Testis (tissue), 3 donors: Measurements from ENCODE around the gene NEK8. TPM values are rescaled to one million over a fixed set of nuclear protein-coding genes. Genes with fewer than 3 reads are reported as not detected.

Experiments
- DNase-seq: peaks from one replicate; pipeline ENCODE4 v3.0.0-alpha.2; 2019
- H3K27ac ChIP-seq, 2 donors: fragments of 200-600 bp; sonication (generic); one replicate each; pipeline ENCODE4 v1.5.1; 2019
- H3K27me3 ChIP-seq: fragments of 200-600 bp; sonication (generic); one replicate; pipeline ENCODE4 v1.5.1; 2019
- H3K36me3 ChIP-seq: fragments of 200-600 bp; sonication (generic); one replicate; pipeline ENCODE4 v1.5.1; 2017; ENCODE audit warnings: low read depth; ENCODE audit errors: missing control alignments
- H3K4me1 ChIP-seq: fragments of 200-600 bp; sonication (generic); one replicate; pipeline ENCODE4 v1.5.1; 2019
- H3K4me3 ChIP-seq, 2 donors: fragments of 200-600 bp; sonication (generic); one replicate each; pipeline ENCODE4 v1.5.1; 2017 to 2019
- H3K9me3 ChIP-seq: fragments of 200-600 bp; sonication (generic); one replicate; pipeline ENCODE4 v1.5.1; 2017
- CTCF ChIP-seq, 3 experiments: fragments of 450-650 bp in 2 of 3; fragments of 200-600 bp in 1 of 3; sonication (generic) in 1 of 3; IDR thresholded peaks; one replicate each; pipeline ENCODE4 v1.5.1; 2016 to 2019; ENCODE audit warnings: antibody characterized with exemption in 3 of 3, mild to moderate bottlenecking in 2 of 3, moderate library complexity in 1 of 3
- POLR2A ChIP-seq: fragments of 450-650 bp; IDR thresholded peaks from one replicate; pipeline ENCODE4 v1.6.1; 2017; ENCODE audit warnings: antibody characterized with exemption, mild to moderate bottlenecking, moderate library complexity
- whole genome bisulfite sequencing, 2 donors: methylation state at CpG; one replicate each; pipeline ENCODE4 v1.1.5; 2018; 5-methylcytosine and 5-hydroxymethylcytosine counted together
- intact Hi-C: fragments of 100-400 bp; cut with DNase I; formaldehyde crosslinking; loops from one replicate; pipeline ENCODE4 v1.15.1; 2023; ENCODE audit warnings: low total_unique reads
- polyA plus RNA-seq: library from polyadenylated mRNA; stranded (reverse); fragments of 350-450 nt; fragmentation: Illumina TruSeq; extraction: RNeasy Lipid Tissue Mini Kit (QIAGEN cat#74804); gene quantifications from one replicate; pipeline ENCODE4 v1.2.3, GENCODE V29; 2014; ENCODE audit warnings: low read depth, low replicate concordance; ENCODE audit not compliant: insufficient read depth
- total RNA-seq, 2 donors: library from RNA; depleted of rRNA; stranded (reverse); fragments of >200 nt; gene quantifications; one replicate each; pipeline ENCODE4 v1.2.3, GENCODE V29; 2016

NEK8 gene
- total and polyA plus RNA-seq, 3 donors from 2014 or later: 7.3 to 10.7 (median 10.1) TPM

DNA sequence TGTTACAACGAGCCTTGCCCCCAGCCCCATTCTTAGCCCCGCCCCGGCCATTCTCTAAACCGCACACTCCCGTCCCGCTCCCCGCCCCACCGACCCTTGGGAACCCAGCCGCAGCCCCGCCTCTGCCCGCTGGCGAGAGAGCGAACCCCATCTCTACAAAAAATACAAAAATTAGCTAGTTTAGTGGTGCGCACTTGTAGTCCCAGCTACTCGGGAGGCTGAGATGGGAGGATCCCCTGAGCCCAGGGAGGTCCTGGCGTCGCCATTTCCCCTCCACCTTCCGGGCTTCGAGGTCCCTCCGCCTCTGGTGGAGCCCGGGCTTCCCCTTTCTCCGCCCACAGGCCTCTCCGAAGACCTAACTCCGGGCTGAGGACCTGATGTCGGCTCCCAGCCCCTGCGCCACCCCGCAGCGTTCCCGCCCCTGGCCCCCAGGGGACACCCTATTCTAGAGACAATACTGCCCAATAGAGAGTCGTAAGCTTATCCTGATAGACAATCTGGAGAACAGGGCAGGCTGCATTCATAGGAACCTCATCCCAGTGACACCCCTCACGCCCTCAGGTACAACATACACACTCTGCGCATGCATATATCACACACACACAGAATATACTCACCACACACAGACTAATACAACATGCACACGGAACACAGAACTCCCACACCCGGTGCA lies 16.4 kb upstream of the NEK8 start:
- Histone ChIP-seq H3K27ac (peak overlapping the region; percentile 82 to 94), H3K4me1 (peaks cover 29% of the 10 kb centered on the region), H3K9me3 (no peaks in the 10 kb centered on the region), H3K4me3 (peak overlapping the region; percentile 64 to 73), H3K27me3 (no peaks in the 10 kb centered on the region), H3K36me3 (no peaks in the 10 kb centered on the region)
- peak; percentile 36 for DNase-seq
- TF ChIP-seq CTCF (IDR thresholded peaks at IDR 0.05) (no peak), POLR2A (no peak)
- intact Hi-C loops: no loop called here
- 38 to 39% methylated on average over 34 of the region's 34 CpGs for WGBS, 2 donors

DNA sequence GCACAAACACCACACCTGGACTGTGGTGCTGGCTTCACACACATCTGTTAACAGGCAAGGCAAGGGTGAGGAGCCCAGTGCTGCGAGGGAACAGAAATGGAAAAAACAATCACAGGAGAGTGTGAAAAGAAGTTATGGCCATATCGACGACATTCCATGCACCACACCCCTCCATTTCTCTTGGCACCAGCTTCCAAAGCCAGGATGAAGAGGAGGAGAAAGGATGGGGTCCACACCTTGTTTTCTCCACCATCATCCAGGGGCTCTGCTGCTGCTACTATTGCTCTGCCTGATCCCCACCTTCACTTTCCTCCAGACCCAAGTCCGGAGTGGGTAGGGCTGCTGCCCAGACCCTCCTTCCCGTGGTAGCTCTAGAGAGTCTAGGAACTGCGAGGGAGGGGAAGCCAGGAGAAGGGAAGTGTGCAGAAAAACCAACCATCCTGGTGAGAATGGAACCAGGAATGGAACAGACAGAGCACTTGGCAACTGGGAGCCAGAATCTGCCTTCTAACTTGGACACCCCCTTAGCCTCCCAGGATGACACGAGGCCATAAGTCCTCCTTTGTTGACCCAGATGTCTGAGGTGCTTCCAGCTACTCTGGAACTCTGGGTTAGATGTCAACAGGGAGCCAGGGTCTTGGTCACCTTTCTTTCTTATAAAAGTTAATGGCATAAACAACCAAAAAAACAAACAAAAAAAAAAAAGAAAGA lies 15.7 kb upstream of the NEK8 start:
- Histone ChIP-seq H3K9me3 (no peaks in the 10 kb centered on the region), H3K4me3 (peak overlapping the region in 1 of 2 donors; percentile 73), H3K27ac (peak overlapping the region in 1 of 2 donors; percentile 94), H3K27me3 (no peaks in the 10 kb centered on the region), H3K4me1 (peaks cover 31% of the 10 kb centered on the region), H3K36me3 (no peaks in the 10 kb centered on the region)
- TF ChIP-seq CTCF (IDR thresholded peaks at IDR 0.05) (no peak), POLR2A (no peak)
- intact Hi-C loops: no loop called here
- no peak for DNase-seq
- 48 to 73% methylated on average over 7 of the region's 7 CpGs for WGBS, 2 donors

- Histone ChIP-seq H3K36me3 (no peaks in the 10 kb centered on the region), H3K4me3 (no peak overlapping the region), H3K27me3 (no peaks in the 10 kb centered on the region), H3K9me3 (no peaks in the 10 kb centered on the region), H3K4me1 (peaks cover 45% of the 10 kb centered on the region), H3K27ac (no peak overlapping the region)
- no peak for DNase-seq
- intact Hi-C loops: no loop called here
- TF ChIP-seq POLR2A (no peak), CTCF (IDR thresholded peaks at IDR 0.05) (no peak)
- 90 to 92% methylated on average over 2 to 3 of the region's 3 CpGs for WGBS, 2 donors
Observed at GRCh38 chr17:28714281-28714680, 14.3 kb upstream of the NEK8 start.

DNA sequence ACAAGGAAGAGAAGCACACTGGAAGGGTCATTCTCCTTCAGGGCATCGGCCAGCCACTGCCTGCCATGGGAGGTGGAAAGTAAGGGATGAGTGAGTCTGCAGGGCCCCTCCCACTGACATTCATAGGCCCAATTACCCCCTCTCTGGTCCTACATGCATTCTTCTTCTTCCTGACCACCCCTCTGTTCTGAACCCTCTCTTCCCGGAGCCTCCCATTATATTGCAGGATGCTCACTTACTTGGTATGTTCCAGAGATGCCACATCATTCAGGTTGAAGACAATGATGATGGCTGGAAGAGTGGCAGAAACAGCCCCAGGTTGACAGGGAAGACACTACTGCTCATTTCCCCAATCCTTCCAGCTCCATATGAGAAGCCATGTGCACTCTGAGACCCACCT lies 13.4 kb upstream of the NEK8 start:
- DNase-seq: no peak
- 93 to 99% methylated on average over 2 of the region's 2 CpGs for WGBS, 2 donors
- Histone ChIP-seq H3K9me3 (no peaks in the 10 kb centered on the region), H3K4me3 (no peak overlapping the region), H3K4me1 (peaks cover 39% of the 10 kb centered on the region), H3K27me3 (no peaks in the 10 kb centered on the region), H3K36me3 (no peaks in the 10 kb centered on the region), H3K27ac (no peak overlapping the region)
- TF ChIP-seq POLR2A: no peak
- TF ChIP-seq CTCF (IDR thresholded peaks at IDR 0.05): no peak
- intact Hi-C loops: no loop called here
